ENCODE results near the gene PIAS4.
"Not testable (repeated sequence)": the region's sequence is repeated elsewhere in the genome, so short reads cannot be mapped to it uniquely, and the experiment has no call there.

Gene PIAS4

GRCh38 chr19:4007021-4007835 is at the start of gene PIAS4:
Gene PIAS4, plus strand, starts transcription at chr19:4007736. Its CDS starts 25 bp downstream, at chr19:4007761.
- peak; percentile 92 to 98 for DNase-seq

GRCh38 chr19:3958836-3959765 is 48.4 kb upstream of the PIAS4 start:
- DNase-seq = no peak

GRCh38 chr19:3959766-3960131 is 47.8 kb upstream of the PIAS4 start:
- no peak for DNase-seq

GRCh38 chr19:3961007-3961406 is 46.5 kb upstream of the PIAS4 start:
- DNase-seq = no peak

GRCh38 chr19:3963458-3964255 is 43.9 kb upstream of the PIAS4 start:
- DNase-seq = no peak

GRCh38 chr19:3964256-3965194 is 43.0 kb upstream of the PIAS4 start:
- DNase-seq = no peak

GRCh38 chr19:3966051-3967017 is 41.2 kb upstream of the PIAS4 start:
- DNase-seq = no peak

GRCh38 chr19:3967983-3968382 is 39.6 kb upstream of the PIAS4 start:
- not testable (repeated sequence) for DNase-seq

- DNase-seq = no peak
Measured at GRCh38 chr19:3968556-3969434, 38.7 kb upstream of the PIAS4 start.

- DNase-seq = no peak
Measured at GRCh38 chr19:3969435-3970312, 37.9 kb upstream of the PIAS4 start.

- DNase-seq = no peak
Measured at GRCh38 chr19:3970313-3970807, 37.2 kb upstream of the PIAS4 start.

- peak; percentile 94 to 99 for DNase-seq
Measured at GRCh38 chr19:3970808-3971598, 36.5 kb upstream of the PIAS4 start, which contains the start of gene DAPK3. Gene DAPK3, minus strand, starts transcription at chr19:3971099. Its CDS starts 1,364 bp downstream, at chr19:3969735.

GRCh38 chr19:3975144-3975543 is 32.4 kb upstream of the PIAS4 start:
- DNase-seq = no peak

GRCh38 chr19:3975637-3976087 is 31.9 kb upstream of the PIAS4 start:
- DNase-seq = no peak

GRCh38 chr19:3976495-3977241 is 30.9 kb upstream of the PIAS4 start:
- DNase-seq = no peak
